Endothelial cell of umbilical vein (primary cell): ENCODE measurements around the gene PSMD5. TPM values are rescaled to one million over a fixed set of nuclear protein-coding genes. Genes with fewer than 3 reads are reported as not detected.

ENCODE experiments used
- BruUV-seq: library from RNA; stranded (reverse); fragments of 400-500 nt; replicated peaks from 2 replicates; lab custom pipeline; 2021; lab: Mats Ljungman, UMichigan
- CTCF ChIA-PET: fragments of 300-600, 350-600 bp; sonication (Branson Sonifier 250); formaldehyde crosslinking; loops from one replicate; lab custom pipeline; 2021; ENCODE audit warnings: antibody characterized with exemption, inconsistent platforms; lab: Charles Lee
- POLR2A ChIA-PET: fragments of 300-600, 350-600 bp; sonication (Branson Sonifier 250); formaldehyde crosslinking; loops from one replicate; lab custom pipeline; 2021; ENCODE audit warnings: antibody characterized with exemption, inconsistent platforms; lab: Charles Lee
- DNase-seq: peaks from one replicate; pipeline ENCODE4 v3.0.0-alpha.2; 2011; ENCODE audit warnings: low read depth, low spot score
- FAIRE-seq: peaks from 2 replicates; lab custom pipeline; 2011; peaks lifted over from hg19 to GRCh38; lab: Jason Lieb, UNC
- H2AFZ ChIP-seq: 2 replicates; pipeline ENCODE4 v1.6.0; 2012; ENCODE audit warnings: low read depth, low read length, control low read depth, inconsistent platforms
- H3K27ac ChIP-seq: 2 replicates; pipeline ENCODE4 v1.5.1; 2011; ENCODE audit warnings: low read depth, mild to moderate bottlenecking, control low read depth, low read length, moderate library complexity; ENCODE audit not compliant: insufficient read depth
- H3K27me3 ChIP-seq, 2 experiments: 2 replicates each; pipeline versions ENCODE4 v1.6.0 to v1.6.1; 2011; ENCODE audit warnings: low read length in 2 of 2, mixed read lengths in 1 of 2; ENCODE audit not compliant: control insufficient read depth in 2 of 2, insufficient read depth in 2 of 2
- H3K36me3 ChIP-seq, 2 experiments: 2 replicates in 1 of 2; 3 replicates in 1 of 2; pipeline ENCODE4 v1.5.1; 2011; ENCODE audit warnings: low read length in 2 of 2, mild to moderate bottlenecking in 1 of 2, moderate library complexity in 1 of 2; ENCODE audit not compliant: control insufficient read depth in 2 of 2, insufficient read depth in 2 of 2; ENCODE audit errors: extremely low read depth in 1 of 2
- H3K4me1 ChIP-seq: 3 replicates; pipeline ENCODE4 v1.5.1; 2011; ENCODE audit warnings: mild to moderate bottlenecking, low read length; ENCODE audit not compliant: control insufficient read depth, insufficient read depth; ENCODE audit errors: extremely low read depth
- H3K4me2 ChIP-seq: 2 replicates; pipeline ENCODE4 v1.6.1; 2011; ENCODE audit warnings: low read length, control low read depth, mixed read lengths; ENCODE audit not compliant: insufficient read depth
- H3K4me3 ChIP-seq, 3 experiments: fragments of 200-600 bp in 1 of 3; sonication (generic), shearing (Covaris generic) in 1 of 3; replicated peaks in 1 of 3; 2 replicates each; pipeline ENCODE4 v1.5.1; 2011 to 2016; ENCODE audit warnings: control low read depth in 3 of 3, low read length in 3 of 3, mild to moderate bottlenecking in 2 of 3, inconsistent platforms in 1 of 3, low read depth in 1 of 3, moderate library complexity in 1 of 3; ENCODE audit not compliant: insufficient read depth in 1 of 3
- H3K79me2 ChIP-seq: 2 replicates; pipeline ENCODE4 v1.6.0; 2012; ENCODE audit warnings: low read length, inconsistent platforms; ENCODE audit not compliant: control insufficient read depth, insufficient read depth
- H3K9ac ChIP-seq: replicated peaks from 2 replicates; pipeline ENCODE3; 2011; ENCODE audit warnings: low read length, control low read depth; ENCODE audit not compliant: insufficient read depth; ENCODE audit errors: extremely low read depth
- H3K9me1 ChIP-seq: replicated peaks from 3 replicates; pipeline ENCODE4 v1.6.0; 2011; ENCODE audit warnings: mild to moderate bottlenecking, low read length; ENCODE audit not compliant: control insufficient read depth, insufficient read depth; ENCODE audit errors: extremely low read depth
- H3K9me3 ChIP-seq: replicated peaks from 2 replicates; pipeline ENCODE4 v1.5.1; 2012; ENCODE audit warnings: low read length, inconsistent platforms; ENCODE audit not compliant: control insufficient read depth, insufficient read depth
- H4K20me1 ChIP-seq: replicated peaks from 2 replicates; pipeline ENCODE3; 2011; ENCODE audit warnings: mild to moderate bottlenecking, low read length; ENCODE audit not compliant: control insufficient read depth, insufficient read depth; ENCODE audit errors: extremely low read depth
- CTCF ChIP-seq, 2 donors: IDR thresholded peaks; 1 replicate in 1 of 2; 2 replicates in 1 of 2; pipeline ENCODE4 v1.5.1; 2011; ENCODE audit warnings: low read length in 2 of 2, mild to moderate bottlenecking in 2 of 2, moderate library complexity in 2 of 2, control low read depth in 1 of 2, inconsistent platforms in 1 of 2, low read depth in 1 of 2; ENCODE audit not compliant: insufficient read depth in 1 of 2; ENCODE audit errors: extremely low read depth in 1 of 2
- EZH2 ChIP-seq: IDR thresholded peaks from 2 replicates; pipeline ENCODE4 v1.6.1; 2012; ENCODE audit warnings: borderline replicate concordance, low read depth, mild to moderate bottlenecking, moderate library complexity, low read length, inconsistent platforms; ENCODE audit not compliant: severe bottlenecking
- FOS ChIP-seq: IDR thresholded peaks from 2 replicates; pipeline ENCODE4 v1.6.1; 2011; ENCODE audit warnings: mild to moderate bottlenecking, low read length, moderate library complexity, borderline replicate concordance; ENCODE audit not compliant: insufficient read depth
- GATA2 ChIP-seq: IDR thresholded peaks from 2 replicates; pipeline ENCODE4 v1.7.0; 2011; ENCODE audit warnings: low read depth, mild to moderate bottlenecking, moderate library complexity, mixed read lengths, low read length; ENCODE audit not compliant: insufficient read length, insufficient read depth
- JUN ChIP-seq: IDR thresholded peaks from 2 replicates; pipeline ENCODE4 v1.6.1; 2011; ENCODE audit warnings: borderline replicate concordance, low read depth; ENCODE audit not compliant: insufficient read length, insufficient read depth
- MAX ChIP-seq: IDR thresholded peaks from 2 replicates; pipeline ENCODE4 v1.6.1; 2011; ENCODE audit not compliant: insufficient read depth, insufficient read length
- MYC ChIP-seq: IDR thresholded peaks from one replicate; pipeline ENCODE4 v1.6.1; 2011; ENCODE audit warnings: mild to moderate bottlenecking, low read depth, low read length
- POLR2A ChIP-seq: IDR thresholded peaks from 2 replicates; pipeline ENCODE4 v1.6.1; 2012; ENCODE audit warnings: low read depth, mild to moderate bottlenecking, control low read depth, low read length
- POLR2AphosphoS5 ChIP-seq: IDR thresholded peaks from 2 replicates; pipeline ENCODE4 v1.6.1; 2012; ENCODE audit warnings: low read depth, mild to moderate bottlenecking, control low read depth, low read length, moderate library complexity; ENCODE audit not compliant: insufficient read depth
- dilution Hi-C: fragments of 300-500 bp; cut with MboI; formaldehyde crosslinking; loops from one replicate; pipeline ENCODE4 v1.15.0; 2019; ENCODE audit warnings: low sequenced_read_pairs; ENCODE audit not compliant: extremely low pct_ligation_motif_present
- intact Hi-C: fragments of 100-400 bp; cut with micrococcal nuclease; formaldehyde crosslinking; loops from one replicate; pipeline ENCODE4 v1.10.0; 2022
- polyA plus RNA-seq, 4 experiments: library from polyadenylated mRNA; depleted of rRNA in 3 of 4; stranded (reverse) in 3 of 4; unstranded in 1 of 4; fragments of >200 nt; gene quantifications; 2 replicates each; pipeline versions ENCODE4 v1.2.1 to v1.2.3, GENCODE V29; 2011 to 2012; ENCODE audit warnings: missing spikeins in 1 of 4
- total RNA-seq: library from RNA; stranded (reverse); gene quantifications from 2 replicates; pipeline ENCODE4 v1.2.3, GENCODE V29; 2021

The PSMD5 gene
- total and polyA plus RNA-seq, 2 donors (not counting 3 experiments of a cell fraction or from before 2014, with no cell fraction given) = 20.4 to 70.2 TPM

- no TSS peak for BruUV-seq
- TF ChIP-seq CTCF (IDR thresholded peaks at IDR 0.05; ENCODE audit: extremely low read depth in 1 of 2, insufficient read depth in 1 of 2, low read depth in 1 of 2, low read length in 2 of 2) (no peak), POLR2A (no peak), FOS (no peak), POLR2AphosphoS5 (no peak), MYC (no peak), MAX (no peak), JUN (no peak), GATA2 (no peak), EZH2 (no peak)
- Histone ChIP-seq H3K27ac (no peak overlapping the region), H3K9ac (no peak overlapping the region), H3K27me3 (no peaks in the 10 kb centered on the region), H3K9me3 (no peaks in the 10 kb centered on the region), H3K36me3 (peaks cover 31 to 48% of the 10 kb centered on the region in 2 experiments), H4K20me1 (no peaks in the 10 kb centered on the region), H3K4me1 (no peaks in the 10 kb centered on the region), H3K4me2 (no peak overlapping the region), H3K9me1 (no peaks in the 10 kb centered on the region), H3K4me3 (no peak overlapping the region), H2AFZ (no peak overlapping the region), H3K79me2 (no peaks in the 10 kb centered on the region)
- dilution Hi-C loops (no loop called here), intact Hi-C loops (no loop called here)
- ChIA-PET POLR2A (no interaction called here), CTCF (no interaction called here)
- no peak for DNase-seq
- no peak for FAIRE-seq
Measured at GRCh38 chr9:120861935-120862334, 19.2 kb upstream of the PSMD5 start.
